HFF-Myc (cell line): ENCODE measurements around the gene YJU2.
"Not testable (repeated sequence)": the region's sequence is repeated elsewhere in the genome, so short reads cannot be mapped to it uniquely, and the experiment has no call there.

Experiments
- DNase-seq: peaks from one replicate; pipeline ENCODE4 v3.0.0-alpha.2; 2011; ENCODE audit warnings: low read depth; ENCODE audit errors: extremely low read depth
- H3K4me3 ChIP-seq: replicated peaks from 2 replicates; pipeline ENCODE4 v1.5.1; 2011; ENCODE audit warnings: low read depth, mild to moderate bottlenecking, control low read depth, low read length
- CTCF ChIP-seq: IDR thresholded peaks from 2 replicates; pipeline ENCODE4 v1.5.1; 2012; ENCODE audit warnings: mild to moderate bottlenecking, low read depth, low read length, control low read depth; ENCODE audit errors: missing control alignments

Gene YJU2

GRCh38 chr19:4272894-4273293, 26.0 kb downstream of the YJU2 start:
- no peak for TF ChIP-seq CTCF
- DNase-seq = no peak
- H3K4me3 ChIP-seq = no peak overlapping the region

- not testable (repeated sequence) for H3K4me3 ChIP-seq, DNase-seq
These were observed 27.4 kb downstream of the YJU2 start for GRCh38 chr19:4274321-4274686.

GRCh38 chr19:4277191-4277696, 30.4 kb downstream of the YJU2 start:
- DNase-seq = no peak
- H3K4me3 ChIP-seq = no peak overlapping the region
- TF ChIP-seq CTCF = no peak

GRCh38 chr19:4278010-4278409, 31.1 kb downstream of the YJU2 start:
- no peak overlapping the region for H3K4me3 ChIP-seq
- no peak for TF ChIP-seq CTCF
- DNase-seq = no peak

GRCh38 chr19:4278419-4279266, 31.8 kb downstream of the YJU2 start, which contains the start of gene SHD:
SHD (plus strand) TSS chr19:4279266; CDS start chr19:4280064, 798 bp downstream.
- no peak for DNase-seq
- no peak for TF ChIP-seq CTCF
- H3K4me3 ChIP-seq = no peak within 1 kb of the TSS

- H3K4me3 ChIP-seq = no peak overlapping the region
These were observed 32.3 kb downstream of the YJU2 start for GRCh38 chr19:4279267-4279529.

More at GRCh38 chr19:4279267-4279529, 32.3 kb downstream of the YJU2 start:
- no peak for DNase-seq
- no peak for TF ChIP-seq CTCF
